HepG2 (cell line): ENCODE data around the gene ARRDC1. TPM values are rescaled to one million over a fixed set of nuclear protein-coding genes. Genes with fewer than 3 reads are reported as not detected.

Experiments
- ATAC-seq: fragments of 200-7000 bp; cut with Tn5 transposase; 3 replicates; pipeline ENCODE4 v1.9.1; 2020; ENCODE audit warnings: mild to moderate bottlenecking, moderate library complexity
- BruUV-seq: library from RNA; stranded (reverse); fragments of 400-500 nt; replicated peaks from 2 replicates; lab custom pipeline; 2021; lab: Mats Ljungman, UMichigan
- CTCF ChIA-PET: fragments of 300-600 bp; formaldehyde crosslinking; extraction: SDS; loops from one replicate; lab custom pipeline; 2021; ENCODE audit warnings: low total read pairs, inconsistent platforms, low intra/inter-chr PET ratio; lab: Yijun Ruan, JAX
- POLR2A ChIA-PET: fragments of 350-600 bp; sonication (Branson Sonifier 250); formaldehyde crosslinking; loops from one replicate; lab custom pipeline; 2020; ENCODE audit warnings: antibody characterized with exemption, inconsistent platforms; lab: Yijun Ruan, JAX
- DNase-seq: peaks from one replicate; pipeline ENCODE4 v3.0.0-alpha.2; 2015; ENCODE audit warnings: low spot score
- FAIRE-seq: peaks from 3 replicates; lab custom pipeline; 2011; peaks lifted over from hg19 to GRCh38; lab: Jason Lieb, UNC
- H2AFZ ChIP-seq: one replicate; pipeline ENCODE4 v1.6.1; 2011; ENCODE audit warnings: low read length, inconsistent platforms
- H3K27ac ChIP-seq: fragments of 300-600 bp; 3 replicates; pipeline ENCODE4 v1.8.0; 2011; ENCODE audit warnings: mixed run types, mild to moderate bottlenecking, mixed read lengths, low read length, inconsistent platforms; ENCODE audit not compliant: insufficient read depth; ENCODE audit errors: extremely low read length
- H3K27me3 ChIP-seq, 2 experiments: fragments of 200-600 bp in 1 of 2; 2 replicates in 1 of 2; 3 replicates in 1 of 2; pipeline versions ENCODE4 v1.6.0 to v1.8.0; 2011; ENCODE audit warnings: low read length in 2 of 2, mild to moderate bottlenecking in 2 of 2, moderate library complexity in 2 of 2, inconsistent platforms in 1 of 2; ENCODE audit not compliant: insufficient read depth in 2 of 2, control insufficient read depth in 1 of 2
- H3K36me3 ChIP-seq, 2 experiments: fragments of 200-600 bp in 1 of 2; replicated peaks in 1 of 2; 2 replicates in 1 of 2; 3 replicates in 1 of 2; pipeline versions ENCODE4 v1.5.1 to v1.8.0; 2011; ENCODE audit warnings: low read length in 2 of 2, inconsistent platforms in 1 of 2; ENCODE audit not compliant: insufficient read depth in 2 of 2, control insufficient read depth in 1 of 2
- H3K4me1 ChIP-seq: 2 replicates; pipeline ENCODE4 v1.5.1; 2012; ENCODE audit warnings: low read length, inconsistent platforms; ENCODE audit not compliant: insufficient read depth
- H3K4me2 ChIP-seq: 2 replicates; pipeline ENCODE4 v1.6.0; 2011; ENCODE audit warnings: low read depth, low read length, inconsistent platforms
- H3K4me3 ChIP-seq, 3 experiments: fragments of 200-600 bp in 1 of 3; sonication (generic), shearing (Covaris generic) in 1 of 3; replicated peaks in 1 of 3; 2 replicates each; pipeline ENCODE4 v1.5.1; 2011 to 2016; ENCODE audit warnings: low read length in 3 of 3, inconsistent platforms in 2 of 3, low read depth in 2 of 3, mild to moderate bottlenecking in 2 of 3, control low read depth in 1 of 3, mixed read lengths in 1 of 3; ENCODE audit not compliant: insufficient read depth in 1 of 3
- H3K79me2 ChIP-seq: one replicate; pipeline ENCODE4 v1.6.1; 2011; ENCODE audit warnings: low read length, inconsistent platforms; ENCODE audit not compliant: insufficient read depth
- H3K9ac ChIP-seq: 2 replicates; pipeline ENCODE4 v1.6.0; 2011; ENCODE audit warnings: mild to moderate bottlenecking, low read depth, low read length, inconsistent platforms; ENCODE audit not compliant: insufficient read depth
- H3K9me3 ChIP-seq: 2 replicates; pipeline ENCODE4 v1.5.1; 2012; ENCODE audit warnings: mild to moderate bottlenecking, low read length
- H4K20me1 ChIP-seq: 2 replicates; pipeline ENCODE4 v1.6.0; 2011; ENCODE audit warnings: inconsistent platforms, mild to moderate bottlenecking, low read length, moderate library complexity; ENCODE audit not compliant: insufficient read depth
- AGO2 ChIP-seq: fragments of 200-400 bp; formaldehyde crosslinking; optimal IDR thresholded peaks from 2 replicates; pipeline ENCODE3; 2017; ENCODE audit warnings: mild to moderate bottlenecking, low read depth, low read length, moderate library complexity
- JDP2 ChIP-seq: sonication (generic); formaldehyde crosslinking; IDR thresholded peaks from 2 replicates; pipeline ENCODE4 v1.8.1; 2022; ENCODE audit warnings: missing genetic modification reagents, borderline replicate concordance
- MEIS1 ChIP-seq: sonication (generic); formaldehyde crosslinking; IDR thresholded peaks from 2 replicates; pipeline ENCODE4 v1.9.0; 2021; ENCODE audit warnings: mild to moderate bottlenecking, missing genetic modification reagents, moderate library complexity, borderline replicate concordance
- MXD4 ChIP-seq: IDR thresholded peaks from 2 replicates; pipeline ENCODE4 v1.6.1; 2016; ENCODE audit warnings: mild to moderate bottlenecking, missing biosample characterization, missing genetic modification reagents
- MXI1 ChIP-seq: IDR thresholded peaks from 3 replicates; pipeline ENCODE4 v1.6.1; 2012; ENCODE audit warnings: low read depth, low read length, inconsistent platforms, borderline replicate concordance
- RAD21 ChIP-seq: fragments of 450-650 bp; formaldehyde crosslinking; IDR thresholded peaks from 2 replicates; pipeline ENCODE4 v1.5.0; 2020; ENCODE audit warnings: mild to moderate bottlenecking
- SMC3 ChIP-seq: IDR thresholded peaks from 2 replicates; pipeline ENCODE4 v1.6.1; 2011; ENCODE audit warnings: low read length, improper control_type of control experiment
- STAG1 ChIP-seq: sonication (generic); formaldehyde crosslinking; IDR thresholded peaks from 2 replicates; pipeline ENCODE4 v1.4.0; 2020; ENCODE audit warnings: missing genetic modification reagents
- ZBTB38 ChIP-seq: sonication (generic); formaldehyde crosslinking; IDR thresholded peaks from 2 replicates; pipeline ENCODE4 v1.5.1; 2020; ENCODE audit warnings: mild to moderate bottlenecking, missing genetic modification reagents
- WGBS: methylation state at CpG from one replicate; pipeline ENCODE4 v1.1.6; 2017; ENCODE audit warnings: low lambda C conversion rate; 5-methylcytosine and 5-hydroxymethylcytosine counted together
- in situ Hi-C: cut with HindIII; loops from 2 replicates; pipeline ENCODE4 v1.10.0; 2017; ENCODE audit warnings: low pct_unique_long_range_greater_than_20kb; ENCODE audit not compliant: extremely low pct_ligation_motif_present
- intact Hi-C: fragments of 100-400 bp; cut with micrococcal nuclease; formaldehyde crosslinking; loops from one replicate; pipeline ENCODE4 v1.10.0; 2022; ENCODE audit not compliant: unreplicated experiment
- polyA plus RNA-seq, 8 experiments: library from polyadenylated mRNA; depleted of rRNA in 3 of 8; stranded (reverse) in 7 of 8; unstranded in 1 of 8; fragments of >200 nt; fragmentation: Illumina TruSeq in 4 of 8; extraction: Trizol in 4 of 8; gene quantifications; 2 replicates each; pipeline versions ENCODE4 v1.2.1 to v1.2.3, GENCODE V29; 2011 to 2016; ENCODE audit warnings: low read depth in 4 of 8, missing spikeins in 1 of 8, mixed read lengths in 1 of 8; ENCODE audit not compliant: insufficient read depth in 1 of 8
- total RNA-seq, 5 experiments: library from RNA; depleted of rRNA; stranded (reverse); fragments of >200 nt; fragmentation: Illumina TruSeq; extraction: Trizol; gene quantifications; 2 replicates each; pipeline ENCODE4 v1.2.3, GENCODE V29; 2016; ENCODE audit warnings: low read depth in 1 of 5
- TF ChIP-seq, protein P1 (sequence below): sonication (generic); formaldehyde crosslinking; IDR thresholded peaks from 2 replicates; pipeline ENCODE4 v1.5.0; 2020; ENCODE audit warnings: mild to moderate bottlenecking, missing genetic modification reagents, moderate library complexity

The ARRDC1 gene
- total and polyA plus RNA-seq, 2 of the 13 experiments (the other 11 are each of a cell fraction or from before 2014, with no cell fraction given): 21.7 to 44.4 TPM

DNA sequence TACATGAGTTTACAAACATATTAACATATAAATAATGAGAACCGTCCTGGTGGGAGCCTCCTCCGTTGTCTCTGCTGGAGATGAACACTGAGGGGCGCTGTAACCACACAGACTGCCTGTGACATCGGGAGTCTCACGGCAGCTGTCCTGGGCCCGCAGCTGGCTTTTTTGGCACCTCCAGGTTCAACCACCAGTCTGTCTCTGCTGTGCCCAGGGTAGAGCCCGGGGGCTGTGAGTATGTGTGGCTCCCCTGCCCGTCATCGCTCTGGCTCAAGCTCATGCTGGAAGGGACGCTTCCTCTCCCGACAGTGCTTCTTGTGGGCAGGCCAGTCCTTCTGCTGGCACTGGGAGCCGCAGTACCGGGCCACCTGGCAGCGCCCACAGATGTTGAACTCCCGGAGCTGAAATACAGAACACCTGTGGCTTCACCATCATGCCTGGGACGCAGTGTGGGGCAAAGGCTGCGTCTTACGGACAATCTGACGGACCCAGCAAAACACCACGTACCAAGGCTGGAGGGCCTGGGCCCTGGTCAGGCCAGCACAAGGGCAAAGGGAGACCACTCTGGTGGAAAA, 23.1 kb upstream of the ARRDC1 start:
- Histone ChIP-seq H2AFZ (no peak overlapping the region), H3K9me3 (no peaks in the 10 kb centered on the region), H3K4me1 (peaks cover 13% of the 10 kb centered on the region), H3K9ac (no peak overlapping the region), H3K36me3 (peaks cover 22 to 55% of the 10 kb centered on the region in 2 experiments), H3K27me3 (no peaks in the 10 kb centered on the region), H3K4me3 (no peak overlapping the region), H4K20me1 (no peaks in the 10 kb centered on the region), H3K79me2 (peaks cover 7% of the 10 kb centered on the region), H3K4me2 (no peak overlapping the region), H3K27ac (no peak overlapping the region)
- BruUV-seq: no TSS peak
- TF ChIP-seq AGO2 (peak; percentile 41), SMC3 (0 out of 2 replicates have a peak, but pooled peaks have one; percentile 22), MEIS1 (no peak), STAG1 (peak; percentile 65), JDP2 (CRISPR knock-in tag) (no peak), ZBTB38 (CRISPR knock-in tag) (peak; percentile 94), MXD4 (CRISPR knock-in tag) (no peak), MXI1 (no peak), RAD21 (CRISPR knock-in tag) (peak; percentile 42; the same call in 1 of the 2 replicates)
- TF ChIP-seq, protein P1, sequence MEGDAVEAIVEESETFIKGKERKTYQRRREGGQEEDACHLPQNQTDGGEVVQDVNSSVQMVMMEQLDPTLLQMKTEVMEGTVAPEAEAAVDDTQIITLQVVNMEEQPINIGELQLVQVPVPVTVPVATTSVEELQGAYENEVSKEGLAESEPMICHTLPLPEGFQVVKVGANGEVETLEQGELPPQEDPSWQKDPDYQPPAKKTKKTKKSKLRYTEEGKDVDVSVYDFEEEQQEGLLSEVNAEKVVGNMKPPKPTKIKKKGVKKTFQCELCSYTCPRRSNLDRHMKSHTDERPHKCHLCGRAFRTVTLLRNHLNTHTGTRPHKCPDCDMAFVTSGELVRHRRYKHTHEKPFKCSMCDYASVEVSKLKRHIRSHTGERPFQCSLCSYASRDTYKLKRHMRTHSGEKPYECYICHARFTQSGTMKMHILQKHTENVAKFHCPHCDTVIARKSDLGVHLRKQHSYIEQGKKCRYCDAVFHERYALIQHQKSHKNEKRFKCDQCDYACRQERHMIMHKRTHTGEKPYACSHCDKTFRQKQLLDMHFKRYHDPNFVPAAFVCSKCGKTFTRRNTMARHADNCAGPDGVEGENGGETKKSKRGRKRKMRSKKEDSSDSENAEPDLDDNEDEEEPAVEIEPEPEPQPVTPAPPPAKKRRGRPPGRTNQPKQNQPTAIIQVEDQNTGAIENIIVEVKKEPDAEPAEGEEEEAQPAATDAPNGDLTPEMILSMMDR (CRISPR knock-in tag): peak; percentile 60
- intact Hi-C loops: no loop called here
- ChIA-PET CTCF (no interaction called here), POLR2A (interaction anchor here (0.7 to 2.1 kb wide), 3 partner anchors 8 to 37 kb away, joined by 3 to 7 read pairs (median 6); partner anchors contain the start of genes ARRDC1, EHMT1 and ZMYND19)
- no peak for DNase-seq
- WGBS: 95% methylated on average over 8 of the region's 20 CpGs
- in situ Hi-C loops: no loop called here
- no peak for FAIRE-seq
- ATAC-seq: no peak
